HepG2 (cell line): ENCODE data around the gene RHOC. TPM values are rescaled to one million over a fixed set of nuclear protein-coding genes. Genes with fewer than 3 reads are reported as not detected.
A peak's percentile ranks its signal among the peaks of the same experiment; 100 is the strongest.

ENCODE experiments used
- BORCS8-MEF2B ChIP-seq: sonication (generic); formaldehyde crosslinking; IDR thresholded peaks from 2 replicates; pipeline ENCODE4 v1.8.0; 2022; ENCODE audit warnings: mild to moderate bottlenecking, missing genetic modification reagents
- CBX1 ChIP-seq: IDR thresholded peaks from one replicate; pipeline ENCODE4 v1.6.1; 2016; ENCODE audit warnings: antibody characterized with exemption, low read depth
- DNMT3B ChIP-seq: conservative IDR thresholded peaks from 2 replicates; pipeline ENCODE4 v1.6.1; 2016; ENCODE audit warnings: missing biosample characterization, control low read depth
- E2F2 ChIP-seq: sonication (generic); formaldehyde crosslinking; IDR thresholded peaks from 2 replicates; pipeline ENCODE4 v1.4.0; 2020; ENCODE audit warnings: missing genetic modification reagents, borderline replicate concordance
- EED ChIP-seq: sonication (generic); formaldehyde crosslinking; IDR thresholded peaks from 2 replicates; pipeline ENCODE4 v1.5.0; 2020; ENCODE audit warnings: mild to moderate bottlenecking, missing genetic modification reagents
- FOXA1 ChIP-seq, 2 experiments: fragments of 450-650 bp in 1 of 2; sonication (generic) in 1 of 2; formaldehyde crosslinking in 1 of 2; IDR thresholded peaks; 2 replicates each; pipeline versions ENCODE4 v1.4.0 to v1.6.1; 2016 to 2020; ENCODE audit warnings: missing genetic modification reagents in 1 of 2
- HES4 ChIP-seq: sonication (generic); formaldehyde crosslinking; IDR thresholded peaks from 2 replicates; pipeline ENCODE4 v1.9.0; 2021; ENCODE audit warnings: mild to moderate bottlenecking, missing genetic modification reagents, borderline replicate concordance
- KAT2B ChIP-seq: fragments of 150-350 bp; IDR thresholded peaks from 2 replicates; pipeline ENCODE4 v1.6.1; 2014; ENCODE audit warnings: low read depth, low read length, borderline replicate concordance
- MED1 ChIP-seq: sonication (generic); formaldehyde crosslinking; IDR thresholded peaks from 2 replicates; pipeline ENCODE4 v1.4.0; 2020; ENCODE audit warnings: missing genetic modification reagents
- NFE2 ChIP-seq: sonication (generic); formaldehyde crosslinking; IDR thresholded peaks from 2 replicates; pipeline ENCODE4 v1.4.0; 2020; ENCODE audit warnings: missing genetic modification reagents
- NFYC ChIP-seq: IDR thresholded peaks from 2 replicates; pipeline ENCODE4 v1.6.1; 2016; ENCODE audit warnings: missing genetic modification reagents, missing compliant biosample characterization
- NR1H2 ChIP-seq: sonication (generic); formaldehyde crosslinking; IDR thresholded peaks from 2 replicates; pipeline ENCODE4 v1.8.1; 2022; ENCODE audit warnings: low read depth, missing genetic modification reagents, borderline replicate concordance
- PBX2 ChIP-seq: IDR thresholded peaks from 2 replicates; pipeline ENCODE4 v1.6.1; 2016; ENCODE audit warnings: control low read depth
- PHF21A ChIP-seq: sonication (generic); formaldehyde crosslinking; IDR thresholded peaks from 2 replicates; pipeline ENCODE4 v1.5.0; 2020; ENCODE audit warnings: mild to moderate bottlenecking, missing genetic modification reagents
- RAD51 ChIP-seq: fragments of 450-650 bp; IDR thresholded peaks from 2 replicates; pipeline ENCODE4 v1.6.1; 2016; ENCODE audit warnings: borderline replicate concordance
- RXRA ChIP-seq: sonication (generic); formaldehyde crosslinking; IDR thresholded peaks from 2 replicates; pipeline ENCODE4 v1.5.1; 2020; ENCODE audit warnings: missing genetic modification reagents
- SKI ChIP-seq: fragments of 450-650 bp; IDR thresholded peaks from one replicate; pipeline ENCODE4 v1.6.1; 2018; ENCODE audit warnings: mild to moderate bottlenecking; ENCODE audit not compliant: partially characterized antibody
- SNAI1 ChIP-seq: sonication (generic); formaldehyde crosslinking; IDR thresholded peaks from 2 replicates; pipeline ENCODE4 v1.5.0; 2020; ENCODE audit warnings: mild to moderate bottlenecking, missing genetic modification reagents, borderline replicate concordance
- SRF ChIP-seq: IDR thresholded peaks from 2 replicates; pipeline ENCODE4 v1.6.1; 2011; ENCODE audit warnings: mild to moderate bottlenecking, low read depth, low read length, moderate library complexity
- XRCC5 ChIP-seq: fragments of 200-400 bp; formaldehyde crosslinking; optimal IDR thresholded peaks from 2 replicates; pipeline ENCODE3; 2017; ENCODE audit warnings: mild to moderate bottlenecking, low read length
- ZBTB37 ChIP-seq: sonication (generic); formaldehyde crosslinking; IDR thresholded peaks from 2 replicates; pipeline ENCODE4 v1.4.0; 2020; ENCODE audit warnings: mild to moderate bottlenecking, missing genetic modification reagents
- ZFAT ChIP-seq: sonication (generic); formaldehyde crosslinking; conservative IDR thresholded peaks from 2 replicates; pipeline ENCODE4 v1.8.1; 2023; ENCODE audit warnings: missing genetic modification reagents, inconsistent platforms
- ZNF282 ChIP-seq: fragments of 450-650 bp; IDR thresholded peaks from 2 replicates; pipeline ENCODE4 v1.6.1; 2018; ENCODE audit not compliant: partially characterized antibody
- ZNF431 ChIP-seq: sonication (generic); formaldehyde crosslinking; IDR thresholded peaks from 2 replicates; pipeline ENCODE4 v1.9.0; 2022; ENCODE audit warnings: missing genetic modification reagents, low read depth, mild to moderate bottlenecking, borderline replicate concordance
- ZNF781 ChIP-seq: sonication (generic); formaldehyde crosslinking; IDR thresholded peaks from 2 replicates; pipeline ENCODE4 v1.5.1; 2020; ENCODE audit warnings: borderline replicate concordance, mild to moderate bottlenecking, missing genetic modification reagents; ENCODE audit errors: not compliant biosample characterization
- ZNF800 ChIP-seq: sonication (generic); formaldehyde crosslinking; IDR thresholded peaks from 2 replicates; pipeline ENCODE4 v1.4.0; 2020; ENCODE audit warnings: missing genetic modification reagents
- polyA plus RNA-seq, 8 experiments: library from polyadenylated mRNA; depleted of rRNA in 3 of 8; stranded (reverse) in 7 of 8; unstranded in 1 of 8; fragments of >200 nt; fragmentation: Illumina TruSeq in 4 of 8; extraction: Trizol in 4 of 8; gene quantifications; 2 replicates each; pipeline versions ENCODE4 v1.2.1 to v1.2.3, GENCODE V29; 2011 to 2016; ENCODE audit warnings: low read depth in 4 of 8, missing spikeins in 1 of 8, mixed read lengths in 1 of 8; ENCODE audit not compliant: insufficient read depth in 1 of 8
- total RNA-seq, 5 experiments: library from RNA; depleted of rRNA; stranded (reverse); fragments of >200 nt; fragmentation: Illumina TruSeq; extraction: Trizol; gene quantifications; 2 replicates each; pipeline ENCODE4 v1.2.3, GENCODE V29; 2016; ENCODE audit warnings: low read depth in 1 of 5

Gene RHOC
- total and polyA plus RNA-seq, 2 of the 13 experiments (the other 11 are each of a cell fraction or from before 2014, with no cell fraction given): 64.3 to 182 TPM

- TF ChIP-seq FOXA1 (IDR thresholded peaks at IDR 0.05) (no peak), FOXA1 (CRISPR knock-in tag; IDR thresholded peaks at IDR 0.05) (no peak), ZFAT (CRISPR knock-in tag) (no peak), KAT2B (no peak), ZNF800 (CRISPR knock-in tag) (no peak), SNAI1 (no peak), ZBTB37 (CRISPR knock-in tag) (no peak), SKI (no peak), ZNF781 (CRISPR knock-in tag) (no peak), SRF (no peak), CBX1 (no peak), BORCS8-MEF2B (CRISPR knock-in tag) (no peak), DNMT3B (CRISPR knock-in tag) (no peak), EED (CRISPR knock-in tag) (no peak), NFE2 (CRISPR knock-in tag) (no peak), MED1 (CRISPR knock-in tag) (no peak), HES4 (no peak), XRCC5 (peak; percentile 23), RAD51 (no peak), E2F2 (CRISPR knock-in tag) (no peak), PHF21A (CRISPR knock-in tag) (no peak), PBX2 (CRISPR knock-in tag) (no peak), RXRA (CRISPR knock-in tag) (no peak), ZNF431 (CRISPR knock-in tag) (no peak), ZNF282 (no peak), NFYC (no peak), NR1H2 (CRISPR knock-in tag) (no peak)
Measured at GRCh38 chr1:112722601-112723510, 15.9 kb upstream of the RHOC start (continued).
